GM18858 (cell line): ENCODE data around the gene BRICD5.

ENCODE experiments used
- ATAC-seq: cut with Tn5 transposase; IDR thresholded peaks from one replicate; pipeline ENCODE4 v1.9.1; 2021; ENCODE audit not compliant: unreplicated experiment

The BRICD5 gene

DNA sequence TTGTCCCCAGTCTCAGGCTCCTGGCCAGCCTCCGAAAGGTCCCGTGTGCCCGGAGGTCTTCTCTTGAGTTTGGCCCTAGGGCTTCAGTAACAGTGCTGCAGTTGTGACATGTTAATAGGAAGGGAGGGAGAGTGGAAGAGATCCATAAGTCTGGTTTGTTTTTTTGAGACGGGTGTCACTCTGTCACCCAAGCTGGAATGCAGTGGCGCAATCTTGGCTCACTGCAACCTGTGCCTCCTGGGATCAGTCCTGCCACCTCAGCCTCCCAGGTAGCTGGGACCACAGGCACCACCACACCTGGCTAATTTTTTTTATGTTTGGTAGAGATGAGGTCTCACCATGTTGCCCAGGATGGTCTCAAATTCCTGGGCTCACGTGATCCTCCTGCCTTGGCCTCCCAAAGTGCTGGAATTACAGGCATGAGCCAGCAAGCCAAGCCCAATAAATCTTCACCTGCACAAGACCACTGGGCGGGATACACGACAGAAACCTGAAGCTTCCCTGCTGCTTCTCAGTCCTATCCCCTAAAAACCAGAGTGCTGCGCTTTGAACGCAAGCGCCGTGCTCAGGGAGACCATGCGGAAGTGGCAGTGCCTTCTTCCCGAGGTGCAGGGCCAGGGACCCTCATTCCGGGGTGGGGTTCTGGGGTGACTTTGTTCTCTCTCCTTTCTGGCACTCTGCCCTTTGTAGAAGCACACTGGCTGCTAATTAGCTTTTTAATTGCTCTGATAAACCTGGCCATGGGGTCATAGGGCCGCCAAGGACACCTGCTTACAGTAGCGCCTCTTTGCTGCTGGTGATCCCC is 44.2 kb downstream of the BRICD5 start:
- ATAC-seq = no peak

DNA sequence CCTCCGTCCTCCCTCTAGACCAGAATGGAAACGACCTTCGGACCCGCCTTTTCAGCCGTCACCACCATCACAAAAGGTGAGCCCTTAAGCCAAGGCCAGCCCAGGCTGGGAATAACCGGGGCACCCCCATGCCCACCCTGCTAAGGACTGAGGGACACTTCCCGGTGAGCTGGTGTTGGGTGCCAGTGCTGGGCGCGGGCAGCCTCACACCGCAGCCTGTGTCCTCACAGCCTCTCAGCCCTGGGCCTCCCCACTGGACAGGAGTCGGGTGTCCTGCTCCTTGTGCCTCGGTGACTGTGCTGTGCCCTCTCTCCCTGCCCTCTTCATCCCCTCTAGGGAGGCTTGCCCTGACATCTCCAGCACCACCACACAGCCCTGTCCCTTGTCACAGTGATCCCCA is 44.8 kb downstream of the BRICD5 start:
- no peak for ATAC-seq

DNA sequence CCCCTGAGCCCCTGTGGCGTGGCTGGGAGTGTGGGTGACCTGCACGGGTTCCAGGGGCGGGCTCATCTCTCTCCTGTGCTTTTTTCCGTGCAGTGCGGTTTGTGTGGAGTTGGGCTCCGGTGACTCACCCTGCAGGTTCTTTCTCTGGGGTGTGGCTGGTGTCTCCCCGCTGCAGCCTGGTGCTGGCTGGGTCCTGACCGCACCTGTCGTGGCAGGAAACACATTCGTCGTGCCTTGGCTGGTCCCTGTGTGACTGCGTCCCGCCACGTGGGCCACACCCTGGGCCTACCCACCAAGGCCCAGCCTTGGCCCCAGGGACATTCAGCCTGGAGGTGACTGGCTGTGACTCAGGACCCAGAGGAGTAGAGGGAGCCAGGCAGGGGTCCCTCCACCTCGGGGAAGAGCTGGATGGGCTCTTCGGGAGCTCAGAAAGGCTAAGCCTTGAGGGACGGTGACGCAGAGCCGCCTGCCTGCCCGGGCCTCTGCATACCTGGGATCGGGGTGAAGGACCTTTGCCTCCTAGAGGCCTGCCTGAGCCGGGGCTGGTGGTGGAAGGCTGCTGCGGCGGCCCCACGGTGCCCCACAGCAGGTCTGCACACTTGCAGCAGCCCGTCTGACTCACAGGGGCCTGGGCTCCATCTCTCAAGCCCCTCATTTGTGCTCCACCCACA is 47.3 kb downstream of the BRICD5 start:
- ATAC-seq = no peak

- no peak for ATAC-seq
These were observed 48.0 kb downstream of the BRICD5 start for GRCh38 chr16:2162676-2163118.

GRCh38 chr16:2161911-2162310 is 48.8 kb downstream of the BRICD5 start:
- ATAC-seq = no peak

DNA sequence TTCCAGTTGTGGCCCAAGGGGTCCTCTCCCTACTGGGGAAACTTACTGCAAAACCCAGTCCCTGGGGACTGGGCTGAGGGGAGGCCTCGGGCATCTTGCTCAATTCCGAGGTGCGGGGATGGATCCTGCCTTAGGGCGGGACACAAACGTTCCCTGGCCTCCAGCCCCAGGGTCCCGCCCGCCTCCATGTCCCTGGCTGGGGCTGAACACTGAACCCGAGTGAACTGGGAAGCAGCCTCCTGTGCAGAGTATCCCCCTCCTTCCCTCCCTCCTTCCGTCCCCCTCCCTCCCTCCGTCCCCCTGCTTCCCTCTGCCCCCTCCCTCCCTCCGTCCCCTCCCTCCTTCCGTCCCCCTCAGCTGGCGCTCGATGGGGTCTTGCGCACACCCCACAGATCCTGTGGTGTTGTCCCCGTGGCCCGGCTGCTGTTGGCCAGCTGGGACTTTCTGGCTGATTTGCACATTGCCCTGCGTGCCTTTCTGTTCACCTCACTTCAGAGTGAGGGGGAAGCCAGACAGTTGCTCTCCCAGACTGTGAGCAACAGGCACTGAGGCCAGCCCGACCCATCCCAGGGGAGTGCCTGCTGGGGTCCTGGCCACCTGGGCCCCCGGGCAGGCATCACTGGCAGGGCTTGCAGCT is 49.6 kb downstream of the BRICD5 start:
- ATAC-seq = no peak
